OCI-LY1 (cell line): ENCODE measurements around the gene SLC1A2.

Experiments used
- H2AFZ ChIP-seq: fragments of 200-600 bp; sonication (generic), shearing (Covaris generic); 2 replicates; pipeline ENCODE4 v1.6.0; 2014; ENCODE audit warnings: antibody characterized with exemption, mild to moderate bottlenecking, low read length
- H3F3A ChIP-seq: fragments of 200-600 bp; sonication (generic), shearing (Covaris generic); 2 replicates; pipeline ENCODE4 v1.6.0; 2014; ENCODE audit warnings: mild to moderate bottlenecking, antibody characterized with exemption, low read length, moderate library complexity; ENCODE audit not compliant: insufficient read depth
- H3K27ac ChIP-seq: fragments of 200-600 bp; sonication (generic); 2 replicates; pipeline ENCODE4 v1.5.1; 2014; ENCODE audit warnings: low read length, mixed run types, mild to moderate bottlenecking, low read depth; ENCODE audit not compliant: poor library complexity, severe bottlenecking
- H3K27me3 ChIP-seq: fragments of 200-600 bp; sonication (generic); 2 replicates; pipeline ENCODE4 v1.6.0; 2014; ENCODE audit warnings: antibody characterized with exemption, mild to moderate bottlenecking, low read length, moderate library complexity; ENCODE audit not compliant: insufficient read depth
- H3K36me3 ChIP-seq: fragments of 200-600 bp; sonication (generic); 2 replicates; pipeline ENCODE4 v1.6.1; 2014; ENCODE audit warnings: mild to moderate bottlenecking, antibody characterized with exemption, low read length, moderate library complexity, mixed read lengths; ENCODE audit not compliant: insufficient read depth
- H3K4me1 ChIP-seq: fragments of 200-600 bp; sonication (generic); 2 replicates; pipeline ENCODE4 v1.5.1; 2014; ENCODE audit warnings: mild to moderate bottlenecking, low read length, moderate library complexity; ENCODE audit not compliant: insufficient read depth, severe bottlenecking
- H3K4me2 ChIP-seq: fragments of 200-600 bp; sonication (generic), shearing (Covaris generic); 2 replicates; pipeline ENCODE4 v1.6.1; 2014; ENCODE audit warnings: low read length
- H3K4me3 ChIP-seq: fragments of 200-600 bp; sonication (generic); 2 replicates; pipeline ENCODE4 v1.5.1; 2014; ENCODE audit warnings: low read length, low read depth, mild to moderate bottlenecking, mixed read lengths; ENCODE audit not compliant: poor library complexity, severe bottlenecking
- H3K79me2 ChIP-seq: fragments of 200-600 bp; shearing (Covaris generic); 2 replicates; pipeline ENCODE4 v1.6.1; 2016; ENCODE audit warnings: mixed run types, low read length, mixed read lengths; ENCODE audit not compliant: insufficient read depth
- H3K9ac ChIP-seq: fragments of 200-600 bp; sonication (generic), shearing (Covaris generic); 2 replicates; pipeline ENCODE4 v1.6.1; 2014; ENCODE audit warnings: mild to moderate bottlenecking, low read length, mixed read lengths
- H3K9me2 ChIP-seq: fragments of 200-600 bp; sonication (generic), shearing (Covaris generic); 2 replicates; pipeline ENCODE4 v1.6.1; 2014; ENCODE audit warnings: low read depth, mild to moderate bottlenecking, low read length, mixed read lengths
- H3K9me3 ChIP-seq: fragments of 200-600 bp; shearing (Covaris generic); 2 replicates; pipeline ENCODE4 v1.6.1; 2014; ENCODE audit warnings: low read length, mixed read lengths
- H4K20me1 ChIP-seq: fragments of 200-600 bp; sonication (generic), shearing (Covaris generic); 2 replicates; pipeline ENCODE4 v1.6.0; 2016; ENCODE audit warnings: mild to moderate bottlenecking, low read length; ENCODE audit not compliant: insufficient read depth
- CTCF ChIP-seq: fragments of 200-600 bp; sonication (generic), shearing (Covaris generic); IDR thresholded peaks from 2 replicates; pipeline ENCODE4 v1.5.1; 2017; ENCODE audit warnings: mild to moderate bottlenecking, antibody characterized with exemption, low read length, moderate library complexity, mixed read lengths
- EZH2 ChIP-seq: fragments of 200-600 bp; sonication (generic), shearing (Covaris generic); IDR thresholded peaks from 2 replicates; pipeline ENCODE4 v1.8.0; 2017; ENCODE audit warnings: borderline replicate concordance, mixed run types, mild to moderate bottlenecking, antibody characterized with exemption, low read length, moderate library complexity, mixed read lengths

The SLC1A2 gene

GRCh38 chr11:35271031-35271430 is 148.3 kb downstream of the SLC1A2 start:
- Histone ChIP-seq H3K4me3 (no peak overlapping the region), H3K36me3 (no peaks in the 10 kb centered on the region), H3K27me3 (no peaks in the 10 kb centered on the region), H3K4me2 (no peak overlapping the region), H3K79me2 (no peaks in the 10 kb centered on the region), H3K27ac (no peak overlapping the region), H3K4me1 (no peaks in the 10 kb centered on the region), H2AFZ (no peak overlapping the region), H3F3A (no peaks in the 10 kb centered on the region), H4K20me1 (no peaks in the 10 kb centered on the region), H3K9me3 (no peaks in the 10 kb centered on the region), H3K9ac (no peak overlapping the region), H3K9me2 (no peaks in the 10 kb centered on the region)
- no peak for TF ChIP-seq CTCF
- TF ChIP-seq EZH2, result no peak

- H3K27me3 ChIP-seq, result no peaks in the 10 kb centered on the region
- no peaks in the 10 kb centered on the region for H4K20me1 ChIP-seq
- no peak overlapping the region for H2AFZ ChIP-seq
- H3K9me2 ChIP-seq, result no peaks in the 10 kb centered on the region
- H3K4me3 ChIP-seq, result no peak overlapping the region
- no peaks in the 10 kb centered on the region for H3K79me2 ChIP-seq
- H3K36me3 ChIP-seq, result no peaks in the 10 kb centered on the region
- no peaks in the 10 kb centered on the region for H3K9me3 ChIP-seq
- H3K4me2 ChIP-seq, result no peak overlapping the region
- no peak for TF ChIP-seq EZH2
- TF ChIP-seq CTCF, result no peak
- H3K9ac ChIP-seq, result no peak overlapping the region
- H3F3A ChIP-seq, result no peaks in the 10 kb centered on the region
- no peak overlapping the region for H3K27ac ChIP-seq
- H3K4me1 ChIP-seq, result no peaks in the 10 kb centered on the region
These were observed 149.0 kb downstream of the SLC1A2 start for GRCh38 chr11:35270342-35270741.

DNA sequence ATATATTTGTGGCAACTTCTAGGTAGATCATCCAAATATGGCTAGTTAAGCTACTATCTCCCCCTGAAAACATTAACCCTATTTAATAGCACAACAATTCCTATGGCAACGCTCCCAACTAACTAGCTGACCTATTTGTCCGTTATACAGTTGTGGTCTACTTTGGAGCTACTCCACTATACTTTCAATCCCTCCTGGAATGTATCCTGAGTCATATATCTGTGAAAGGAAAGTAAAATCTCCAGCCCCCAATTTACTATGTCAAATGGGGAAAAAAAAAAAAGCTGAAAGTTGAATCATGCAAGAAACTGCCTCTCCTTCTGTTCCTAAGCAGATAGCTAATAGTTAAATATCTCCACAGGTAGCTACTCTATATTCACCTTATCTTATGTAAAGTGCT is 151.9 kb downstream of the SLC1A2 start:
- H3K9ac ChIP-seq, result no peak overlapping the region
- H3K27me3 ChIP-seq, result no peaks in the 10 kb centered on the region
- H3K9me3 ChIP-seq, result no peaks in the 10 kb centered on the region
- no peak overlapping the region for H3K27ac ChIP-seq
- no peaks in the 10 kb centered on the region for H3K9me2 ChIP-seq
- H3F3A ChIP-seq, result no peaks in the 10 kb centered on the region
- H2AFZ ChIP-seq, result no peak overlapping the region
- H3K4me3 ChIP-seq, result no peak overlapping the region
- TF ChIP-seq EZH2, result no peak
- no peak for TF ChIP-seq CTCF
- no peak overlapping the region for H3K4me2 ChIP-seq
- no peaks in the 10 kb centered on the region for H3K4me1 ChIP-seq
- H3K79me2 ChIP-seq, result no peaks in the 10 kb centered on the region
- H4K20me1 ChIP-seq, result no peaks in the 10 kb centered on the region
- no peaks in the 10 kb centered on the region for H3K36me3 ChIP-seq
